ENCODE data around the gene UBA52. TPM values are rescaled to one million over a fixed set of nuclear protein-coding genes. Genes with fewer than 3 reads are reported as not detected.
"Not testable (repeated sequence)": the region's sequence is repeated elsewhere in the genome, so short reads cannot be mapped to it uniquely, and the experiment has no call there.

The UBA52 gene
- total and polyA plus RNA-seq, 11 donors: 336 to 944 (median 716) TPM

- peaks cover 0 to 84% (median 74%) of the 10 kb centered on the region in 9 donors for H3K36me3 ChIP-seq
- no peak overlapping the region for H3K27ac ChIP-seq
- H3K4me1 ChIP-seq: peaks cover 0 to 18% (median 11%) of the 10 kb centered on the region in 12 donors
- H3K27me3 ChIP-seq: no peaks in the 10 kb centered on the region
- no peak for TF ChIP-seq POLR2A (IDR thresholded peaks at IDR 0.05)
- no peak for TF ChIP-seq CTCF (IDR thresholded peaks at IDR 0.05)
- intact Hi-C loops (cut with DNase I): no loop called here
- no peaks in the 10 kb centered on the region for H3K9me3 ChIP-seq
- DNase-seq (no peak), ATAC-seq (no peak)
- 91 to 92% (median 91%) methylated on average over 7 to 22 of the region's 22 CpGs for WGBS, 4 donors
- H3K4me3 ChIP-seq: no peak overlapping the region
Measured at GRCh38 chr19:18538115-18538514, 33.5 kb upstream of the UBA52 start.

DNA sequence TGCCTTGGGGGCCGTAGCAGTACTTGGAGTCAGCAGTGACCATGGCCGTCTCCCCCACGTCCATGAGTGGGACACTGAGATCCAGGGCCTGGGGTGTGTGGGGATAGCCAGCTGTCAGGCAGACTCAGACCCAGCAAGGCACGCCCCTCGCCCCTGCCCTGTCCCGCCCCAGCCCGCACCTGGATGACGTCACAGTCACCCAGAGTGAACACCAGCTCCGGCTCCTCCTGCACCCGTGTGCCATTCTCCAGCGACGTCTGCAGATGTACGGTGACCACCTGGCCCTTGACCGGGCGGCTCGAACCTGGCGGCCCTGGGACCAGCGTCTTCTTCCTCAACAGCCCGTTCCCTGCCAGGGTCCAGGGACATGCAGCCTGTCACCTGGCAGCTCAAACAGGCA lies 32.3 kb upstream of the UBA52 start:
- intact Hi-C loops (cut with DNase I): no loop called here
- ATAC-seq (no peak), DNase-seq (no peak)
- Histone ChIP-seq H3K27ac (no peak overlapping the region), H3K36me3 (peaks cover 0 to 72% (median 65%) of the 10 kb centered on the region in 9 donors), H3K4me1 (peaks cover 0 to 22% (median 15%) of the 10 kb centered on the region in 12 donors), H3K4me3 (no peak overlapping the region), H3K9me3 (no peaks in the 10 kb centered on the region), H3K27me3 (no peaks in the 10 kb centered on the region)
- 97% methylated on average over 10 to 19 of the region's 19 CpGs for WGBS, 4 donors
- TF ChIP-seq CTCF (IDR thresholded peaks at IDR 0.05) (no peak), POLR2A (IDR thresholded peaks at IDR 0.05) (no peak)

DNA sequence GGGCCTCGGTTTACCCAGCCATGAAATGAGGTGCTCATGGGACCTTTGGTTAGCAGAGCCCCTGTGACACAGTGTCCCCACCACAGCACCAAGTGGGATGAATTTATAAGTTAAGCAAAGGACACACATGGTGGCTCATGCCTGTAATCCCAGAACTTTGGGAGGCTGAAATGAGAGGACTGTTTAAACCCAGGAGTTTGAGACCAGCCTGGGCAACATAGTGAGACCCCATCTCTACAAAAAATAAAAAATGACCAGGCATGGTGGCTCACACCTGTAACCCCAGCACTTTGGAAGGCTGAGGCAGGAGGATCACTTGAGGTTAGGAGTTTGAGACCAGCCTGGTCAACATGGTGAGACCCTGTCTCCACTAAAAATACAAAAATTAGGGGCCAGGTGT lies 31.5 kb upstream of the UBA52 start:
- Histone ChIP-seq H3K36me3 (peaks cover 0 to 65% (median 59%) of the 10 kb centered on the region in 9 donors), H3K4me1 (peaks cover 0 to 22% (median 15%) of the 10 kb centered on the region in 12 donors)
- 93 to 100% (median 97%) methylated on average over 1 of the region's 1 CpG for WGBS, 4 donors
- intact Hi-C loops (cut with DNase I); H3K27me3 ChIP-seq; ATAC-seq; H3K27ac ChIP-seq; H3K4me3 ChIP-seq; DNase-seq; H3K9me3 ChIP-seq: not testable (repeated sequence)

DNA sequence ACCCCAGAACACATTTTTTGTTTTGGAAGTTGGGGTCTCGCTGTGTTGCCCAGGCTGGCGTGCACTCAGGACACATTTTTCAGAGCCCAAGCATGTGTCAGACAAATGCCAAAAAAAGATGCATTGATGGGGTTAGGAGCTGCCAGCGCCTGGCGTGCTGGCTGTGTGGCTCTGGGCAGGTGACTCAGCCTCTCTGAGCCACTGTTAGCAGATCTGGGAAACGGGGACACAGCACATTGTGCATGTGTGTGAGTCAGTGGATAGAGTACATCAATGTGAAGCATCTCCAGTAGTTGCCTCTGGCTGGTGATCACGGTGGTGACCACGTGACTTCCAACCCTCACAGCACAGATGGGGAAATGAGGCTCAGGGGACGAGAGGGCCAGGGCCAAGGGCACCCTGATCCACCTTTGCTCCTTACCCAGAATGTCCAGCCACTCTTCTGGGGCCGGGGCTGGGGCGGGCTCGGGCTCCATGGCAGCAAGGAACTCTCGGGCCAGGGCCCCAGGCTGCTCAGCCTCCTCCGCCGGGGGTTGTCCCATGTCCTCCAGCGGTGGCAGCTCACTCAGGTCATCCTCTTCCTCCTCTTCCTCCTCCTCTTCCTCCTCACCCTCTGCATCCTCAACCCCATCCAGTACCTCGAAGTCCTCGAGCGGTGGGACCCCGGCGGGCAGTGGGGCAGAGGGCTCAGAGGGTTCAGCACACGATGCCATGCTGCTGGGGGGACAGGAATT lies 30.2 kb upstream of the UBA52 start:
- H3K4me3 ChIP-seq: no peak overlapping the region

More for the DNA sequence above, 30.2 kb upstream of the UBA52 start:
- Histone ChIP-seq H3K9me3 (no peaks in the 10 kb centered on the region), H3K27ac (peak overlapping the region in 1 of 12 donors; percentile 94), H3K27me3 (no peaks in the 10 kb centered on the region), H3K36me3 (peaks cover 0 to 53% (median 47%) of the 10 kb centered on the region in 9 donors), H3K4me1 (peaks cover 0 to 22% (median 15%) of the 10 kb centered on the region in 12 donors)
- 84 to 87% (median 85%) methylated on average over 21 of the region's 21 CpGs for WGBS, 4 donors
- TF ChIP-seq POLR2A (IDR thresholded peaks at IDR 0.05) (no peak), CTCF (IDR thresholded peaks at IDR 0.05) (no peak)
- DNase-seq: no peak
- no peak for ATAC-seq
- intact Hi-C loops (cut with DNase I): no loop called here
